GM21786 (cell line): ENCODE results near the gene TIAM1.

Source experiments
- ATAC-seq: cut with Tn5 transposase; IDR thresholded peaks from one replicate; pipeline ENCODE4 v1.9.1; 2021; ENCODE audit not compliant: unreplicated experiment

Gene TIAM1

GRCh38 chr21:31137960-31138359 is 206.1 kb downstream of the TIAM1 start:
- no peak for ATAC-seq

DNA sequence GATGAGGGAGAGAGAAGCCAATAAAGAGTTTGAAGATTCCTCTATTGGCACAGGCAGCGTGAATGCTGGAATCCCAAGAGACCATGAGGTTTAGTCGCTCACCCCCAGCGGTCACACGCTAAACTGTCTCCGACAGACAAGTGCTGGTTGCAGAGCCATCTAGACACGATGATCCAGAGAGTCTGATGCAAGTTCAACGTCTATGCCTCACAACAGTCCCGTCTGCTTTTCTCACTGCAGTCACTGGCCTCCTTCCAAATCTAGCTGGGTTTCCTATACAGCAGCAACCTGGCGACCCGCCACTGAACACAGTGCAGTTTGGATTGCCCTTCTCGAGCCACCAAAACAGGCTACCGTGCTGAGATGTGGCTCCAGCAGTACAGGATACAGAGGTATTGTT is 207.2 kb downstream of the TIAM1 start:
- peak; percentile 34 for ATAC-seq

DNA sequence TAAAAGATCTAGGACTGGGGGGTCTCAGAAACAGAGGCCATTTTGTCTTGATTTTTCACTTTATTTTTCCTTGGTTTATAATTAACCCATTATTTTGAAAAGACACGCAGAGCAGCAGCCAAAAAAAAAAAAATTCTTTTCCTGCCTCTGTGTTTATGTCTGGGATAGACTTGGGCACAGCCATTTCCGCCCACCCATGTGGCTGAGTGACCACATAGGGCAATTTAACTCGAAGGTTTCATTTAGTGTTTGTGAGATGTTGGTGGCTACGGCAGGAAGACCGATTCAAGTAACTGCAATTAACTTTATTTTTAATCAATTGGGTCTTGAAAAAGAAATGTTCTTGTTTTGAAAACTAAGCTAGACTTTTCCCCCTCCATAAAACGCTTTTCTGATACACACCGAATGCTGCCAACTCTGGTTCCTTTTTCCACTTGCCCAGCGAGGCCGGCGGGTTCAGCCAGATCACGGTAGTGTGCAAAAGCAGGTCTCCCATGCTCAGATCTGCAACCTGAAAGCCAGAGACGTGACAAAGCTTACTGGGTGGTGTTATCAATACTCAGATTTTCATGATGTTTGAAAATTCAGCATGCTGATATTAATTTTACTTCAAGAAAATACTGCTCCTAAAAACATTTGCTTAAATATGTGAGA is 208.4 kb downstream of the TIAM1 start:
- no peak for ATAC-seq

GRCh38 chr21:31133243-31133830 is 210.7 kb downstream of the TIAM1 start:
- ATAC-seq = peak; percentile 6

- ATAC-seq = peak; percentile 77
Observed at GRCh38 chr21:31132574-31133242, 211.4 kb downstream of the TIAM1 start.

- no peak for ATAC-seq
Observed at GRCh38 chr21:31130821-31131220, 213.2 kb downstream of the TIAM1 start.

- ATAC-seq = no peak
Observed at GRCh38 chr21:31128234-31128633, 215.8 kb downstream of the TIAM1 start.

DNA sequence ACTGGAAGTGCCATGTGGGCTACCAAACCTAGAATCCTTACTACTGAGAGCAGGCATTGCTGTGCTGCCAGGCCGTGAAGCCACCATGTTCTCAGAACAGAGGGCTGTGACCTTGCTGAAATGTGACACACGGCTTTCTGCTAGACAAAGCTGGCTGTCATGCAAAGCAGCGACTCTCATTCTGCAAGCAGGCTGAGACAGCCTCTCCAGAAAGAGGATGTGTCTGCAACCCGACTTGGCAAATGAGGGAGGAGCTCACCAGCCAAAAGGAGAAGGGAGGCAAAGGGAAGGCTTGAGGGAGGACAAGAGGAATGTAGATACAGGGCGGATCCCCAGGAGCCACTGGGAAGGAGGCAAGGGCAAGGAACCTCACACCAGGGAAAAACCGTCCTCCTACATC is 220.1 kb downstream of the TIAM1 start:
- no peak for ATAC-seq

- no peak for ATAC-seq
Observed at GRCh38 chr21:31119199-31119598, 224.9 kb downstream of the TIAM1 start.

GRCh38 chr21:31117128-31117916 is 226.7 kb downstream of the TIAM1 start:
- no peak for ATAC-seq

DNA sequence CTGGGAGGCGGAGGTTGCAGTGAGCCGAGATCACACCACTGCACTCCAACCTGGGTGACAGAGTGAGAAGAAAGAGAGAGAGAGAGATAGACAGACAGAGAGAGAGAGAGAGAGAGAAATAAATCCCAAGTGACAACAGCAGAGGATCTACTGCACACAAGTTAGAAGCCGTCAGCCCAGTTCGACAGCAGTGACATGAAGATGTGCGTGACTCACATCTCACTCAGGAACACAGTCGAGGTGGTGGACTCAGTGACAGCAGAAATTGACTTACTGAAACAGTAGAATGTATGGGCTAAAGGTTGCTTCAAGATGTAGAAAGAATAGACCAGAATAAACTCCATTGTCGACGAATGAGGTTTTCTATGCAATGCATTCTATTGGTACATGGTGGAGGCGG is 228.8 kb downstream of the TIAM1 start:
- ATAC-seq = no peak

DNA sequence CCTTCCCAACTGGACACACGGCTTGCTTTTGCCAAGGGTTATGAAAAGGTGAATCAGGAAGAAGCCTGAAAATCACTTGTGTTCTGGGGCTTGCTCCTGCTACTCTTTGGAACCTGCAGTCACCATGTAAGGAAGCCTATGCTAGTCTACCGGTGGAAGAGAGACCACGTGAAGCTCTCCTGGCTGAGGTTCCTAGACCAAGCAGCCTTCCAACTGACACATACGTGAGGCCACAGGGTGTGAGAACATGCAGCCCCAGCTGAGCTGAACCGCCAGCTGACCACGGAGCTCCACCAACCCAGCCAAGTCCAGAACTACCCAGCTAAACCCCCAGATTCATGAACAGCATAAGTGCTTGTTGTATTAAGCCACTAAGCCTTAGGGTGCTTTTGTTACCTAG is 233.0 kb downstream of the TIAM1 start:
- ATAC-seq = no peak

DNA sequence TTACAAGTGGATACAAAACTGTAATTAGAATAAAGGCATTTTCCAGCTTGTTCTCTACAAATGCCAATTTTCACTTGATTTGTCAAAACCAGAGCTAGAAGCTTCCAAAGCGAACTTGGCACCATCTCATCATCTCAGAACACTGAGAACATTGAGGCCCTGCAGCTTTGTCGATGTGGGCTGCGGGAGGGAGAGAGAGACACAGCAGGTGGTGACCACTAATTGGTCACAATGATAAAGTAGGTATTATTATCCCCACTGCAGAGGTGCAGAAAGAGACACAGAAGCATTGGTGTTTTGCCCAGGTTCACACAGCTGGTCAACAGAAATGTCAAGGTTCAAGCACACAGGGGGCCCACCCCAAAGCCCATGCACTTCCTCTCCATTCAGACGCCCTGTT is 233.6 kb downstream of the TIAM1 start:
- ATAC-seq = no peak

DNA sequence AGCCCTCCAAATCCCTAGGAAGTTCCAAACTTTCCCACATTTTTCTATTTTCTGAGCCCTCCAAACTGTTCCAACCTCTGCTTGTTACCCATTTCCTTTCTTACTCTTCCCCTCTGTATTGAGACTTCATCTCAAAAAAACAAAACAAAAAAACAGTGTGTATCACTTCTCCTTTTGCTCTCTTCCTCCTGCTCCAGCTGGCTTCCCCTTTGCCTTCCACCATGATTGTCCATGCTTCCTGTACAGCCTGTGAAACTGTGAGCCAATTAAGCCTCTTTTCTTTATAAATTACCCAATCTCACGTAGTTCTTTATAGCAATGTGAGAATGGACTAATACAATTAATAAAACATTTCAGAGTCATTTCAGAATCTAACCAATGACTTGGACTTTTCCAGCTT is 236.2 kb downstream of the TIAM1 start:
- no peak for ATAC-seq

GRCh38 chr21:31107176-31107785 is 236.8 kb downstream of the TIAM1 start:
- ATAC-seq = no peak

DNA sequence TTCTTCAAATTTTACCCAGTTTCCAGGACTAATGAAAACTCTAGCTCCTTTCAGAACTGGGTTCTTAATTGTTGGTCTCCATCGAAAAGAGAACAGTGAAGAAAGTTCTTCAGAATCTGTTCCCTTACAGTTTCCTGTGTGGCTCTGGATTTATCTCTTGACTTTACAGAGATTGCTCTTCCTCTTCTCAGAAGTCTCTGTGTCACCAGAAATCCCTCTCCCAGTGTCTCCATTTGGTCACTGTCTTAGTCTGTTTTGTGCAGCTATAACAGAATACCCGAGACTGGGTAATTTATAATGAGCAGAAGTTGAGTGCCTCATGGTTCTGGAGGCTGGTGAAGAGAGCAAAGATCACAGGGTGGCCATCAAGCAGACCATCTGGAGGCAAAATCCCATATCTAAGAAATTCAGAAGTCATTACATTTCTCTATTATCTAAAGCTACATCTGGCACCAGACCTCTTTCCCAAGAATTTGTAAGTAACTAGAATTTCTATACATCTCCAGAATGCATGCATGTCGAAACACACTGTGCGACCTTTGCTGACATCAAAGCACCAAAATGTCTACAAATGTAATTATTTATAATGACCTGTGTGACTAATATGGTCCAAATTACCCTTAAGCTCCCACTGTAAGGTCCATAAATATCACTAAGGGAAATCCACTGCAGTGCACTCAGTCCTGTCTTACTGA is 240.3 kb downstream of the TIAM1 start:
- ATAC-seq = no peak

GRCh38 chr21:31103163-31103562 is 240.9 kb downstream of the TIAM1 start:
- ATAC-seq = no peak

GRCh38 chr21:31099122-31099521 is 244.9 kb downstream of the TIAM1 start:
- ATAC-seq = no peak

DNA sequence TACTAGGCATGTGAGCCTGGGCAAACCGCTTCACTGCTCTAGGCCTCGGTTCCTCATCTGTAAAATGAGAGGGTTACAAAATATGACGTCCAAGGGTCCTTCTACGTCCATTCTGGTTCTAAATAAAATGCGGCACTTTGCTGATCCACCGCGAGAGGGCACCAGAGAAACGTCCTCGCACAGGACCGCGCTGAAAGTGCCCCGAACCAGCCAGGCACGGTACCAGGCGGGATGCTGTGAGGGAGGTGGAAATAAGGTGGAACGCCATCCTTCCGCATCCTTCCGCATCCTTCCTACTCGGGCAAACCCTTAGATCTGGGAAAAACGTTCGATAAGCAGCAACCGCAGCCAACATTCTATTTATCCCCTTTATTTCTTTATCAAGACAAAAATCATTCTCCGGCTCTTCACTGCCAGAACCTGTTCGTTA is 245.5 kb downstream of the TIAM1 start:
- no peak for ATAC-seq

DNA sequence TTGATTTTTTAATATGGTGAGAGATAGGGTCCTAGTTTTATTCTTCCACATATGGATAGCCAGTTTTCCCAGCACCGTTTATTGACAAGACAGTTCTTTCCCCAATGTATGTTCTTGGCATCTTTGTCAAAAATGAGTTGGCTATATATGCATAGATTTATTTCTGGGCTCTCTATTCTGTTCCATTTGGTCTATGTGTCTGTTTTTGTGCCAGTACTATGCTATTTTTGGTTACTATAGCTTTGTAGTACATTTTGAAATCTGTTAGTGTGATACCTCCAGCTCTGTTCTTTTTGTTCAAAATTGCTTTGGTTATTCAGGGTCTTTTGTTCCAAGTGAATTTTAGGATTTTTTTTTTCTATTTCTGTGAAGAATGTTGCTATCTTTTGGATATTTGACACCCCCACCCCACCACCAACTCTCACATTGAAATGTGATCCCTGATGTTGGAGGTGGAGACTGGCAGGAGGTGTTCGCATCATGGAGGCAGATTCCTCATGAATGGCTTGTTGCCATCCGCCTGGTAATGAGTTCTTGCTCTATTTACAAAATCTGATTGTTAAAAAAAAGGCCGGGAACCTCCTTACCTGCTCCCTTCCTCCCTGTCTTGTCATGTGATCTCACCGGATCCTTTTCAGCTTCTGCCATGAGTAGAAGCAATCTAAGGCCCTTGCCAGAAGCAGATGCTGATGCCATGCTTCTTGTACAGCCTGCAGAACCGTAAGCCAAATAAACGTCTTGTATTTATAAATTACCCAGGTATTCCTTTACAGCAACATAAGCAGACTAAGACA is 251.0 kb downstream of the TIAM1 start:
- ATAC-seq = no peak
